K562 (cell line): ENCODE data around the gene TAPBPL.
"Not testable (repeated sequence)": the region's sequence is repeated elsewhere in the genome, so short reads cannot be mapped to it uniquely, and the experiment has no call there.

Experiments used
- AFF4 ChIP-seq: sonication (generic); formaldehyde crosslinking; IDR thresholded peaks from 2 replicates; pipeline ENCODE4 v1.8.0; 2023; ENCODE audit warnings: mild to moderate bottlenecking, missing genetic modification reagents
- CTCF ChIP-seq, 3 experiments: IDR thresholded peaks in 2 of 3; conservative IDR thresholded peaks in 1 of 3; 2 replicates each; pipeline ENCODE4 v1.5.1; 2011 to 2012; ENCODE audit warnings: low read length in 3 of 3, mild to moderate bottlenecking in 3 of 3, control low read depth in 2 of 3, improper control_type of control experiment in 1 of 3, inconsistent platforms in 1 of 3, low read depth in 1 of 3, mixed read lengths in 1 of 3, moderate library complexity in 1 of 3; ENCODE audit not compliant: insufficient read depth in 2 of 3
- DLX4 ChIP-seq: fragments of 250-450 bp; sonication (Bioruptor Pico); IDR thresholded peaks from 2 replicates; pipeline ENCODE4 v1.6.1; 2021; ENCODE audit warnings: mild to moderate bottlenecking
- NR3C1 ChIP-seq: sonication (generic); formaldehyde crosslinking; IDR thresholded peaks from 2 replicates; pipeline ENCODE4 v1.8.1; 2022; ENCODE audit warnings: missing genetic modification reagents
- RBBP5 ChIP-seq: fragments of 200-600 bp; sonication (generic); IDR thresholded peaks from 2 replicates; pipeline ENCODE4 v1.6.1; 2012; ENCODE audit warnings: borderline replicate concordance, mild to moderate bottlenecking, low read length, control low read depth, inconsistent platforms; ENCODE audit not compliant: insufficient read depth, poor library complexity, severe bottlenecking
- TCF7 ChIP-seq: sonication (generic); IDR thresholded peaks from 2 replicates; pipeline ENCODE4 v1.6.1; 2016; ENCODE audit warnings: antibody characterized with exemption, borderline replicate concordance
- ZFP1 ChIP-seq: fragments of 450-650 bp; formaldehyde crosslinking; IDR thresholded peaks from 2 replicates; pipeline ENCODE4 v1.4.0; 2020; ENCODE audit warnings: mild to moderate bottlenecking, mixed read lengths
- ZNF184 ChIP-seq: sonication (generic); formaldehyde crosslinking; IDR thresholded peaks from 2 replicates; pipeline ENCODE4 v1.5.0; 2020; ENCODE audit warnings: missing genetic modification reagents

GRCh38 chr12:6427796-6428195 lies 24.0 kb upstream of the TAPBPL start:
- not testable (repeated sequence) for TF ChIP-seq DLX4 (CRISPR knock-in tag); ZFP1 (CRISPR knock-in tag); CTCF (IDR thresholded peaks at IDR 0.05 in 2 of 3, conservative IDR thresholded peaks at IDR 0.05 in 1 of 3; ENCODE audit: insufficient read depth in 2 of 3, low read depth in 1 of 3, low read length in 3 of 3); ZNF184 (CRISPR knock-in tag); NR3C1 (CRISPR knock-in tag); RBBP5; TCF7; AFF4 (CRISPR knock-in tag)
